ENCODE results near the gene SLMAP. TPM values are rescaled to one million over a fixed set of nuclear protein-coding genes. Genes with fewer than 3 reads are reported as not detected.
"Not testable (repeated sequence)": the region's sequence is repeated elsewhere in the genome, so short reads cannot be mapped to it uniquely, and the experiment has no call there.

The SLMAP gene
- total and polyA plus RNA-seq, 7 donors: 31.2 to 180 (median 106) TPM

- ATAC-seq: no peak
- H3K27ac ChIP-seq: no peak overlapping the region
- 82 to 96% (median 84%) methylated on average over 2 of the region's 2 CpGs for WGBS, 3 donors
These were observed 121.0 kb downstream of the SLMAP start for GRCh38 chr3:57877116-57877515.

GRCh38 chr3:57884436-57884835, 128.3 kb downstream of the SLMAP start:
- H3K27ac ChIP-seq; H3K4me1 ChIP-seq; ATAC-seq; H3K4me3 ChIP-seq; H3K27me3 ChIP-seq (ENCODE audit: insufficient read depth in 3 of 3, low read length in 2 of 3); intact Hi-C loops (cut with DNase I); H3K9me3 ChIP-seq; DNase-seq: not testable (repeated sequence)
- WGBS, 3 donors: 93 to 96% (median 95%) methylated on average over 5 of the region's 5 CpGs
- H3K36me3 ChIP-seq (ENCODE audit: insufficient read depth in 1 of 2, low read depth in 1 of 2): peaks cover 0 to 11% of the 10 kb centered on the region in 2 donors

More at GRCh38 chr3:57877116-57877515, 121.0 kb downstream of the SLMAP start:
- Histone ChIP-seq H3K36me3 (ENCODE audit: insufficient read depth in 1 of 2, low read depth in 1 of 2) (peaks cover 0 to 7% of the 10 kb centered on the region in 2 donors), H3K4me3 (no peak overlapping the region), H3K4me1 (no peaks in the 10 kb centered on the region), H3K9me3 (no peaks in the 10 kb centered on the region), H3K27me3 (ENCODE audit: insufficient read depth in 3 of 3, low read length in 2 of 3) (no peaks in the 10 kb centered on the region)
- no peak for TF ChIP-seq CTCF (IDR thresholded peaks at IDR 0.05)
- no peak for DNase-seq
- intact Hi-C loops (cut with DNase I): no loop called here

GRCh38 chr3:57889807-57890206, 133.7 kb downstream of the SLMAP start:
- Histone ChIP-seq H3K9me3 (no peaks in the 10 kb centered on the region), H3K27me3 (ENCODE audit: insufficient read depth in 3 of 3, low read length in 2 of 3) (no peaks in the 10 kb centered on the region), H3K4me1 (peaks cover 6% of the 10 kb centered on the region), H3K4me3 (peak overlapping the region; percentile 69), H3K27ac (peak overlapping the region; percentile 91), H3K36me3 (ENCODE audit: insufficient read depth in 1 of 2, low read depth in 1 of 2) (peaks cover 0 to 5% of the 10 kb centered on the region in 2 donors)
- TF ChIP-seq CTCF (IDR thresholded peaks at IDR 0.05): no peak
- intact Hi-C loops (cut with DNase I): no loop called here
- ATAC-seq: peak; percentile 33 to 77 (median 58)
- DNase-seq: no peak
- 24 to 44% (median 33%) methylated on average over 6 of the region's 6 CpGs for WGBS, 3 donors

GRCh38 chr3:57890874-57891273, 134.8 kb downstream of the SLMAP start:
- Histone ChIP-seq H3K9me3 (no peaks in the 10 kb centered on the region), H3K27me3 (ENCODE audit: insufficient read depth in 3 of 3, low read length in 2 of 3) (no peaks in the 10 kb centered on the region), H3K36me3 (ENCODE audit: insufficient read depth in 1 of 2, low read depth in 1 of 2) (peaks cover 0 to 5% of the 10 kb centered on the region in 2 donors), H3K4me1 (peaks cover 8% of the 10 kb centered on the region), H3K4me3 (peak overlapping the region; percentile 69), H3K27ac (peak overlapping the region; percentile 91)
- TF ChIP-seq CTCF (IDR thresholded peaks at IDR 0.05): no peak
- ATAC-seq (peak; percentile 76 to 89 (median 83)), DNase-seq (no peak)
- 22 to 48% (median 38%) methylated on average over 2 of the region's 2 CpGs for WGBS, 3 donors
- intact Hi-C loops (cut with DNase I): no loop called here

GRCh38 chr3:57892423-57892822, 136.3 kb downstream of the SLMAP start:
- no peak for TF ChIP-seq CTCF (IDR thresholded peaks at IDR 0.05)
- no peaks in the 10 kb centered on the region for H3K27me3 ChIP-seq (ENCODE audit: insufficient read depth in 3 of 3, low read length in 2 of 3)
- H3K4me3 ChIP-seq: peak overlapping the region; percentile 69
- WGBS, 3 donors: 53 to 85% (median 74%) methylated on average over 3 of the region's 3 CpGs
- peaks cover 15% of the 10 kb centered on the region for H3K4me1 ChIP-seq
- H3K9me3 ChIP-seq: no peaks in the 10 kb centered on the region
- H3K36me3 ChIP-seq (ENCODE audit: insufficient read depth in 1 of 2, low read depth in 1 of 2): peaks cover 0 to 11% of the 10 kb centered on the region in 2 donors
- ATAC-seq (peak in 3 of 4 donors; percentile 5 to 22 (median 15)), DNase-seq (no peak)
- peak overlapping the region; percentile 91 for H3K27ac ChIP-seq
- intact Hi-C loops (cut with DNase I): no loop called here

All from psoas muscle (tissue), 8 donors.